Stimulated activated CD4-positive, alpha-beta T cell treated with anti-CD3 and anti-CD28 coated beads, Interleukin-1b, Interleukin-23, amount 100 ng/mL, for 1 hour (primary cell): Measurements from ENCODE around the gene SLC4A1.

ENCODE experiments used
- DNase-seq, 2 donors: peaks; one replicate each; pipeline ENCODE4 v3.0.0-alpha.2; 2020; ENCODE audit warnings: low read depth in 2 of 2

SLC4A1 gene

GRCh38 chr17:44267818-44268490 lies at the start of gene SLC4A1:
SLC4A1 (minus strand) TSS chr17:44268135; CDS start chr17:44262866, 5,269 bp downstream.
- no peak for DNase-seq

GRCh38 chr17:44317545-44317944 lies 49.6 kb upstream of the SLC4A1 start:
- no peak for DNase-seq

GRCh38 chr17:44315760-44316731 lies 48.1 kb upstream of the SLC4A1 start:
- DNase-seq = no peak

DNA sequence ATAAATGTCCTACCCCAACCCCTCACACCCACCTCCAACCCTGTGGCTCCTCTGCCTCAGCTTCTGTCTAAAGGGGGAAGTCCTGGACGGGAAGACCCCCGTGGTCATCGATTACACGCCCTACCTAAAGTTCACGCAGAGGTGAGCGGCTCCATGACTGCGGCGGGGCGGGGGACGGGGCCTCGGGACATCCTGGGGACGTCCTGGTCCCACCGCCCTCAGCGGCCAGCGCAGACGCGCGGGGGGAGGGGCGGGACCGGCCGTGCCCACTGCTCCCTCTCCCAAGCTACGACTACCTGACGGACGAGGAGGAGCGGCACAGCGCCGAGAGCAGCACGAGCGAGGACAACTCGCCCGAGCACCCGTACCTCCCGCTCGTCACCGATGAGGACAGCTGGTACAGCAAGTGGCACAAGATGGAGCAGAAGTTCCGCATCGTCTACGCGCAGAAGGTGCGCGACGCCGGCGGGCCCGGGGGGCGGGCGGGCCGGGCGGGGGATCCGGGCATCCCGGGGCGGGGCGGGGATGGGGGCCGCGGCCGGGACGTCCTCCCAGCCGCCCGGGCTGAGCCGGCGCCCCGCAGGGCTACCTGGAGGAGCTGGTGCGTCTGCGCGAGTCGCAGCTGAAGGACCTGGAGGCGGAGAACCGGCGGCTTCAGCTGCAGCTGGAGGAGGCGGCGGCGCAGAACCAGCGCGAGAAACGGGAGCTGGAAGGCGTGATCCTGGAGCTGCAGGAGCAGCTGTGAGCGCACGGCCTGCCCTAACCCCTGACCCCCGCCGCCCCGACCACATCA lies 47.1 kb upstream of the SLC4A1 start:
- peak in 1 of 2 donors; percentile 29 for DNase-seq

- DNase-seq = no peak
Measured at GRCh38 chr17:44314524-44314868, 46.6 kb upstream of the SLC4A1 start.

GRCh38 chr17:44314031-44314430 lies 46.1 kb upstream of the SLC4A1 start:
- no peak for DNase-seq

GRCh38 chr17:44312396-44313104 lies 44.6 kb upstream of the SLC4A1 start:
- DNase-seq = no peak

GRCh38 chr17:44311562-44312181 lies 43.7 kb upstream of the SLC4A1 start:
- no peak for DNase-seq

GRCh38 chr17:44310609-44311376 lies 42.9 kb upstream of the SLC4A1 start:
- no peak for DNase-seq

DNA sequence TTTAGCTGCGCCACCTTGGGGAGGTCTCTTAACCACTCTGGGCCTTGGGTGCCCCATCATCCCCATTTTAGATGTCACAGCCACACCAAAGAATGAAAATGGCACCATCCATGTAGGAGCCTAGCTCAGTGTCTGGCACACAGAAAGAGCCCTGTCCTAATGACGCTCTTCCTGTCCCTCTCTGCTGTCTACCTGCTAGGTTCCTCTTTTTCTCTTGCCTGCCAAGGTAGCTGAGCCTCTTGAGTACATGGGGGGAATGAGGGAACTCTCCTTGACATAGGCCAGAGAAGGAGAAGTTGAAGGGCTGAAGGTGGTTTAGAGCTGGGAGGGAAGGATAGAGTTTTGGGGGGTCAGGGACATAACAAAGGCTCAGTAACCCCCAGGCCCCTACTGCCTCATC lies 42.3 kb upstream of the SLC4A1 start:
- DNase-seq = no peak

DNA sequence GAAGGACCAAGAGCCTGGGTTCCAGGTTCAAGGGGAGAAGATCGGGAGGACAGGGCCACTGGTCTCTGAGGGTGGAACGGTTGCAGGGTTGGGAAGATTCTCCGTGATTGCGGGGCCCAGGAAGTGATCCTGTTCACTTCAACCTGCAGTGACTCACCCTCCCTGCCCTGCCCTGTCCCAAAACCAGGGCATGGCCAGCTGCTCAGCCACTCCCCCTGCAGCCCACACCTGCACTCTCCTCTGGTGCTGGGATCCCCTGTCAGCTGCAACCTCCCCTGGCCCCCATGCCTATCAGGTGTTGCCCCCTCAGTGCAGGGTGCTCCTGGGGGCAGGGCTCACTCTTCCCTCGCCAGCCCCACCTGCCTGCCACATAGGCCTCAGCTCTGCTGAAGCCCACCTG lies 41.5 kb upstream of the SLC4A1 start:
- no peak for DNase-seq

DNA sequence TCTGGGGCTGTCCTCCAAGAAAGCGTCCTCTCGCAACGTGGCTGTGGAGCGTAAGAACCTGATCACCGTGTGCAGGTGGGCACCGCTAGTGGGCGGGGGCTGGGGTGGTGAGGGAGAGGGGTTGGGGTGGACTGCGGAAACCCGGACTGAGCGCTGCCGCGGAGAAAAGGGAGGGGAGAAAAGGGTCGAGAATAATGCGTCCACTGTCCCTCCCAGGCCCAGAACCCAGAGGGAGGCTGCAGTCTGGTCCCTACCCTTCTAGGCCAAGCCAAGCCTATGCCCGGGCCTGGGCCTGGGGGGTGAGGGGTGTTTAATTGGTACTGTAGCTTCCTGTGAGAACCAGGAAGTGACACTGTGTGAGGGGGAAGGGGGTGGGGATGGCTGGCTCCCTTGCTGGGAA lies 40.9 kb upstream of the SLC4A1 start:
- no peak for DNase-seq

DNA sequence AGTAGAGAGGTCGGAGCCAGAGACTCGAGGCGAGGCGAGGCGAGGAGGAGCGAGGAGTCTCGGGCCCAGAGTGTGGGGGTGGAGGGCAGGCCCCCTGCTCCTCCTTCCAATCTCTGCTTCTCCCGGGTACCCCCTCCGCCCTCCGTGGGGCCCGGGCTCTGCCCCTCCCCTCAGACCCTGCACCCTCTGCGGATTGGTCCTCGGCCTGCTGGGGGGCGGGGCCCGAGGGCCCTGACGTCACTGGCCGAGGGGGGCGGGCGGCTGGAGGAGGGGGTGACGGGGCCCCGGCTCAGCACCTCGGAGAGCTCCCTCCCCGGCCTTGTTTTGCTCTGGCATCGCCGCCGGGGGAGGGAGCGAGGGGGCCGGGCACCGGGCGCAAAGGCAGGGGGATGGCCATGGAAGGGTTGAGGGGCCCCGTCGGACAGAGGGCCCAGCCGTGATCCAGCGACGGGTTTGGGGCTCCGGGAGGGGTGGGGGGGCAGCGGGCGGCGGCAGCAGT lies 40.4 kb upstream of the SLC4A1 start, which contains the start of gene RUNDC3A:
Gene RUNDC3A, plus strand, starts transcription at position 282 of the 499 bp plus-strand sequence. CDS start 232 bp downstream, outside the sequence.
- peak; percentile 68 to 80 for DNase-seq

DNA sequence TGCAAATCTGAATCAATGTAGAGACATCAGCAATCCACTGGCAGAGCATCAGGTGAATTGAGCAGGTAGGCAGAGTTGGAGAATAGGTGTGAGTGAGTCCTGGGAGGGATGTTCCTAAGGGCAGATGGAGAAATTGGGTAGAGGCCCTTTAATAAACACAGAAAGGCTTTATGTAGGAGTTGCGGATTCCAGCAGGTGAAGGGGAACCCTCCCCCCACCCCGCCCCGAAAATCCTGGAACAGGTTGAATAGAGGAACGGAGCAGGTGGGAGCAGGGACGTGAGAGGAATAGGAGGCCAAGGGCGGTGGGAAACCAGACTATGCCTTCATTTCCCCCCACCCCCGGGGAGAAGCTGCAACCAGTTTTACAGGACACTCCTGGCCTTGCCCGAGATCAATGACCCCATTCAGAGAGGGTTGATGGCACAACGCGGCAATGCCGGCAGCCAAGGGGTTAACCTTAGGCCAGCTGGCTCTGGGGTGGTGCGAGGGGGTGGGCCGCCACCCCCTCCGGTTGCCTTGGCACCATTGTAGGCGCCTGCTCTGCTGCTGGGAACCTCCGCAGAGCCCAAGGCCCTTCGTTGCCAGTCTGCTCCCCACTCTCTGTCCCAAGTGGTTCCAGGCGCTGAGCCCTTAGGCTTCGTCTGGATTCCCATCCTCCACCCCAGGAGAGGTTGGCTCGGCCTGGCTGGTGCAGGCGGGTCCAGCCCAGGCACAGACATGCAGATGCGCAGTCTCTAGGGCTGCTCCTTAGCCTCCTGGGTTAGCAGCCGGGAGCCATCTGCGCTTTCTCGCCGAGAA lies 39.7 kb upstream of the SLC4A1 start:
- DNase-seq = no peak

DNA sequence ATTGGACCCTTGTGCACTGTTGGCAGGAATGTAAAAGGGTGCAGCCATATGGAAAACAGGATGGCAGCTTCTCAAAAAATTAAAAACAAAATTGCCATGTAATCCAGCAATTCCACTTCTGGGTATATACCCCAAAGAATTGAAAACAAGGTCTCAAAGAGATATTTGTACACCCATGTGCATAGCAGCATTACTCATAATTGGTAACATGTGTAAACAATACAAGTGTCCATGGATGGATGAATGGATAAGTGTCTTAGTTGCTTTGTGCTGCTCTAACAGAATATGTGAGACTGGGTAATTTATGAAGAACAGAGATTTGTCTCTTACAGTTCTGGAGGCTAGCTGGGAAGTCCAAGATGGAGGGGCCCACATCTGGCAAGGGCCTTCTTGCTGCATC lies 36.7 kb upstream of the SLC4A1 start:
- DNase-seq = no peak

DNA sequence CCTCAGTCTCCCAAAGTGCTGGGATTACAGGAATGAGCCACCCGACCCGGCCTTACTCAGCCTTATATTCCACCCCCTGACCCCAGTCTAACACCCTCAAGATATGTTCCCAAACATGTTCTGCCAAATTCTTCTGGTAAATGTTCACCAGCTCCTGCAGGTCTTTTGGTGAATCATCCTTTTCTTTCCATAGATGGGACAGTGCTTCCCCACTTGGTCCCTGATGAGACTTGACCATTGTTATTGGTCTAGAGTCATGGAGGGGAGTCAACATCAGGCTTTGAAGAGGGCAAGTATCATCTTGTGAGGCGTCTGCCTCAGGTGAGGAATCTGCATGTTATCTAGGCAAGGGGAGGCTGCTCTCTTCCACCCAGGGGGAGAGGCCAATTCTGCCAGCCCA lies 30.0 kb upstream of the SLC4A1 start:
- no peak for DNase-seq

- DNase-seq = no peak
Measured at GRCh38 chr17:44293509-44294226, 25.7 kb upstream of the SLC4A1 start.

- DNase-seq = no peak
Measured at GRCh38 chr17:44287651-44288050, 19.7 kb upstream of the SLC4A1 start.

GRCh38 chr17:44284024-44284400 lies 16.1 kb upstream of the SLC4A1 start:
- no peak for DNase-seq
